WERI-Rb-1 (cell line): ENCODE data around the gene ABHD12.

Experiments
- DNase-seq: peaks from one replicate; pipeline ENCODE4 v3.0.0-alpha.2; 2020
- H3K27ac ChIP-seq: fragments of 250-450 bp; sonication (Bioruptor Pico); 2 replicates; pipeline ENCODE4 v1.5.1; 2020; ENCODE audit warnings: mild to moderate bottlenecking, moderate library complexity
- H3K27me3 ChIP-seq: fragments of 250-450 bp; sonication (Bioruptor Pico); 2 replicates; pipeline ENCODE4 v1.5.1; 2021; ENCODE audit warnings: mild to moderate bottlenecking, low read depth, moderate library complexity; ENCODE audit not compliant: insufficient read depth, severe bottlenecking
- H3K36me3 ChIP-seq: fragments of 250-450 bp; sonication (Bioruptor Pico); 2 replicates; pipeline ENCODE4 v1.5.1; 2020; ENCODE audit warnings: mild to moderate bottlenecking, moderate library complexity
- H3K4me3 ChIP-seq: 2 replicates; pipeline ENCODE4 v1.5.1; 2011; ENCODE audit warnings: low read depth, mild to moderate bottlenecking, control low read depth, low read length
- H3K9me3 ChIP-seq: fragments of 250-450 bp; sonication (Bioruptor Pico); 2 replicates; pipeline ENCODE4 v1.5.1; 2021; ENCODE audit warnings: mild to moderate bottlenecking, moderate library complexity; ENCODE audit not compliant: severe bottlenecking
- TF ChIP-seq, protein P1 (sequence below): IDR thresholded peaks from 2 replicates; pipeline ENCODE4 v1.5.1; 2011; ENCODE audit warnings: low read depth, mild to moderate bottlenecking, control low read depth, inconsistent platforms, low read length

ABHD12 gene

DNA sequence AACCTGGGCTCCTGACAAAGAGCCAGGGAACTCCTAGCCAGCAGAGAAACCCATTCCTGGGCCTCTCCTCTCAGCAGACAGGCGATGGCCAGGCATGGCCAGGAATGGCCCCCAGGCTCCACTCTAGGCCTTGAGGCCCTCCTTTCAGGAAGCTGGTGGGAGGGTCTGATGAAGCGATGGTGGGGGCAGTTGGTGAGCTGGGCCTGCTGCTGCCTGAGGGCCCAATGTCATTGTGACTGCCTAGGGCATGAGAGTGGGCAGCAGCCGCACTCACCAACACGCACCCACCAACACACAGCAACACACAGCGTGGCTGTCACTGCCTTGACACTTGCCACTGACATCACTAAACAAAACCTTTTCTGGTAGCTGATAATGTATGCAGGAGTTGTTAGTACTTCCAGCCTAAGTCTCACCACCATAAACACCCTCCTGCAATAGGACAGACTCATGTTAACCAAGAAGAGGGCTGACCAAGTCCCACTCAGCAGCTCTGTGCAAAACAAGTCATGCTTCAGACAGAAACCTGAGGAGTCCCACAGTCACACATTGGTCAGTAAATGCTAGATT lies 69.3 kb downstream of the ABHD12 start:
- H3K4me3 ChIP-seq, result no peak overlapping the region
- H3K27ac ChIP-seq, result peak overlapping the region; percentile 33
- no peaks in the 10 kb centered on the region for H3K27me3 ChIP-seq
- DNase-seq, result no peak
- H3K36me3 ChIP-seq, result peaks cover 21% of the 10 kb centered on the region
- no peaks in the 10 kb centered on the region for H3K9me3 ChIP-seq
- TF ChIP-seq, protein P1, sequence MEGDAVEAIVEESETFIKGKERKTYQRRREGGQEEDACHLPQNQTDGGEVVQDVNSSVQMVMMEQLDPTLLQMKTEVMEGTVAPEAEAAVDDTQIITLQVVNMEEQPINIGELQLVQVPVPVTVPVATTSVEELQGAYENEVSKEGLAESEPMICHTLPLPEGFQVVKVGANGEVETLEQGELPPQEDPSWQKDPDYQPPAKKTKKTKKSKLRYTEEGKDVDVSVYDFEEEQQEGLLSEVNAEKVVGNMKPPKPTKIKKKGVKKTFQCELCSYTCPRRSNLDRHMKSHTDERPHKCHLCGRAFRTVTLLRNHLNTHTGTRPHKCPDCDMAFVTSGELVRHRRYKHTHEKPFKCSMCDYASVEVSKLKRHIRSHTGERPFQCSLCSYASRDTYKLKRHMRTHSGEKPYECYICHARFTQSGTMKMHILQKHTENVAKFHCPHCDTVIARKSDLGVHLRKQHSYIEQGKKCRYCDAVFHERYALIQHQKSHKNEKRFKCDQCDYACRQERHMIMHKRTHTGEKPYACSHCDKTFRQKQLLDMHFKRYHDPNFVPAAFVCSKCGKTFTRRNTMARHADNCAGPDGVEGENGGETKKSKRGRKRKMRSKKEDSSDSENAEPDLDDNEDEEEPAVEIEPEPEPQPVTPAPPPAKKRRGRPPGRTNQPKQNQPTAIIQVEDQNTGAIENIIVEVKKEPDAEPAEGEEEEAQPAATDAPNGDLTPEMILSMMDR, result no peak

DNA sequence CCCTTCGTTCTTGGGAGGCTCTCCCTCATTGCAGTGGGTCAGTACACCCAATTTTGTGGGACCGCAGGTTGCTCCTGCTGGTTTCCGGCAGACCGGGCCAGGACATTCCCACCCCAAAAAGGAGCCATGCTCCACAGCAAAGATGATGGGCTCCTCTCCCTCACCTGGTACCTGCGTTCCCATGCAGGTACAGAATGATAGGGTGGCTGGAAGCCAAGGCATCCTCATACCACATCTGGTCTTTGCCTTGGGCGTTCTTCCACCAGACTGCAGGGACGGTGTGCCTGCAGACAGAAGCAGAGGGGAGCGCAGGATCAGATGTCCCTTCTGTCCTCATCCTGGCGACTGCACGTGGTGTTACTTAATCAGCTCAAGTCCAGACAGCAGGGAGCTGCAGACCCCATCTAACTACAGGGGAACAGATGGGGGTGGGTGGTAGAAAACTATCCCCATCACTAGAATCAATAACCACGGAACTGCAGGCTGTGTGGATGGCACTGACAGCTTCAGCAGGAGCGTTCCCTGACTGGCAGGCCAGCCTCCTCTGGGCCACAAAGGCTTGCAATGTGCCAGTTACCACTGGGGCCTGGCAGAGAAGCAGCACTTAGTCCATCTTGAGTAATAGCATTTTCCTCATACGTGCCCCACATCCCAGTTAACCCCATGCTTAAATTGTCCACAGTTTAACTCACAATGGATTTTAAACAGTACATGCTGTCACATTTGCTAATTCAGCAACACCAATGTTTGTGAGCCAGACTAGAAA lies 70.4 kb downstream of the ABHD12 start:
- TF ChIP-seq, protein P1, result no peak
- peaks cover 22% of the 10 kb centered on the region for H3K36me3 ChIP-seq
- no peak overlapping the region for H3K4me3 ChIP-seq
- H3K9me3 ChIP-seq, result no peaks in the 10 kb centered on the region
- H3K27ac ChIP-seq, result peak overlapping the region; percentile 33
- peak; percentile 79 for DNase-seq
- no peaks in the 10 kb centered on the region for H3K27me3 ChIP-seq

DNA sequence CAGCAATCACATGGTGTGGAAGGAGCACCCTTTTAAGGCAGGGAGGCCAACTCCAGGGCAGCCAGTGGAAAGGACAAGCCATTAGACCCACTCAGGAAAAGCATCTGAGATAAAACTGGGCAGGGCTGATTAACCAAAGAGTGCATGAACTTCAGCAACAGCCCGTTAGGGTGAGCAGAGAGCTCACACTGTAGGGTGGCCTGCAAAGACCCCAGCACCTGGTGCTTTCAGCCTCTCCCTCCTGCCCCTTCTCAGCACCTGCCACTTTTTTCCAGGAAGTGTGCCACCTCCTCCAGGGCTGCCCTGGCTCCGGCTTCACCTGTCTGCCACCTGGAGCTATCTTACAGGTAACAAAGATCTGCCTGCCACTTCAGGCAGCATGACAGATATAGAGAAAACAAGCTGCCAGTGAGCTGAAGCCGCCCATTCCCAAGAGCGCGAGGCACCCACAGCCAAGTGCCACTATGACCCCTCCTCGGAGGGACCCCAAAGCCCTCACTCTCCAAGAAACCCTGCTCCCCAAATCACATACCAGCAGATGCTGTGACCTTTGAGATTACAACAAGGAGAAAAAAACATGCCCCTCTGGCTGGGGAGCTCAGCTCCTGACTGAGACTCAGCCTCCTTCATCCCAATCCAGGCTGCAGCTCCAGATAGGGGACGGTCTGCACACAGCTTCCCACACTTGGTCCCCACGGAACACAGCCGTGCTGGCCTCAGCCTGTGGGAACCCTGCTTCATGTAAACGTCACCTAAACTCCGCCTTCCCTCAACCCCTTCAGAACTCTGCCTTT lies 71.2 kb downstream of the ABHD12 start:
- Histone ChIP-seq H3K27me3 (no peaks in the 10 kb centered on the region), H3K9me3 (no peaks in the 10 kb centered on the region), H3K27ac (peak overlapping the region; percentile 30), H3K36me3 (peaks cover 22% of the 10 kb centered on the region), H3K4me3 (no peak overlapping the region)
- TF ChIP-seq, protein P1, result no peak
- DNase-seq, result no peak

DNA sequence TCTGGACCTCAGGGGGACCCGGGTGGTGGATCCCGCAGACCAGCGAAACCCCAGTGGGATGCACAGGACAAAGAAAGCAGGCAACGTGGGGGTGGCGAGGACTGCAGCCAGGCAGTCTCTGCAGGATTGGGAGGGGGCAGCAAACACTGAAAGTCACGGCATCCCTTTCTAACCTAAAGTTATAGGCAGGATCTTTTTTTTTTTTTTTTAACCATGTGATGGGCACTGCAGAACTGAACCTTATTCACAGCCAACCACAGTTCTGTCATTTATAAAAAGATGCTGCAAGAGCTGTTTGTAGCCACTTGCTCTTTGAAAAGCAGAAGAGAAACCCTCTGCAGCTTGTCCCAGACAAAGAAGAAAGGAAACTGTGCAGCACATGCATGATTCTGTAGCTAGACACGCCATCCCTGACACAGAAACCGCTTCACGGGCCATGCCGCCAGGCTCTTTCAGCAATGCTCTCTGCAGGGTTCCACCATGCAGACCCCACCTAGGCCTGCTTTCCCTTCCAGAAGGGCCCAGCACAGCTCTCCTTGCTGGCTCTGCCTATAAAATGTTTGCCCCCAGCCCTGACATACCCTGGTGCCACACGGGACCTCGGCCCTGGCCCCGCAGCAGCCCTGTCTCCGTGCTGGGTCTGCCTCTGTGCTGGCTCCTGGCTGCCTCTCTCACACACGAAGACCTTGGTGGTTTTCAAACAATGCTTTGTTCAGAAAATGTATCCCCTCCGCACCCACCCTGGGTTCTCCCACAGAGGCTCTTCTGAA lies 72.0 kb downstream of the ABHD12 start:
- Histone ChIP-seq H3K36me3 (peaks cover 27% of the 10 kb centered on the region), H3K27ac (peak overlapping the region; percentile 18; the same call in 1 of the 2 replicates), H3K4me3 (no peak overlapping the region), H3K27me3 (no peaks in the 10 kb centered on the region), H3K9me3 (no peaks in the 10 kb centered on the region)
- TF ChIP-seq, protein P1, result no peak
- no peak for DNase-seq

DNA sequence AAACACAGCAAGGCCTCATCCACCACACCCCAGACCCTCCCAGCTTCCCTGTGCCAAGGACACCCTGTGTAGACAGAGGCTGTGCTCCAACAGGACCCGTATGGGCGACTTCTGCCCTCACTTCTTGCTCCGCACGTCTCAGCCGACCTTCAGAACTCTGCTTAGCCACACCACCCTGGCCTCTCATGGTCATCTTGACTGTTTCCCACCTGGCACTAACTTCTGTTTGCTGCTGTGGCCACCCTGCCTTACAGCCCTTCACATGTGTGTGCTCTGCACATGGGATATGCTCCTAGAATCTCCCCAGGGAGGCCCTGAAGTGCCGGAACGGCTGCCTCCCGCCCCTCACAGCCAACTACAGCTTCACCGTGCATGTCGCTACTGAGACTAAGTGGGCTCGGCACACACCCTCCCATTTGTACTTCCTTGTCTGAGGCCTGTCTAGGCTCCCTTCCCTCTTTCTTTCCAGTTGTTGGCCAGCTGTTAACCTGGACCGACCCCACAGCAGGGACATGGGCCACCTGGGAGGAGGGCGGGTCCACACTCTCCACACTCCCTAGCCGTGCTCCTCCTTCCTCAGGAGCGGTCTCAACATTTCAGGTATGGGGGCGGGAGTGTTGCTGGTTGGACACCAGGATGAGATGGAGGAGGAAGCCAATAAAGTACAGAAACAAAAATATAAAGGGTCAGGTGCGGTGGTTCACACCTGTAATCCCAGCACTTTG lies 73.1 kb downstream of the ABHD12 start:
- Histone ChIP-seq H3K36me3 (peaks cover 20% of the 10 kb centered on the region), H3K27ac (no peak overlapping the region), H3K4me3 (no peak overlapping the region), H3K27me3 (no peaks in the 10 kb centered on the region), H3K9me3 (no peaks in the 10 kb centered on the region)
- TF ChIP-seq, protein P1, result no peak
- DNase-seq, result no peak
